MM.1S (cell line): Measurements from ENCODE around the gene RBM45.

ENCODE experiments used
- DNase-seq: peaks from one replicate; pipeline ENCODE4 v3.0.0-alpha.2; 2015
- H2AFZ ChIP-seq: fragments of 300-600 bp; sonication (generic); 2 replicates; pipeline ENCODE4 v1.6.0; 2016; ENCODE audit warnings: antibody characterized with exemption, low read length
- H3F3A ChIP-seq: fragments of 300-600 bp; sonication (generic); 2 replicates; pipeline ENCODE4 v1.6.1; 2016; ENCODE audit warnings: mild to moderate bottlenecking, antibody characterized with exemption, low read length, moderate library complexity, mixed read lengths; ENCODE audit not compliant: insufficient read depth
- H3K27ac ChIP-seq: fragments of 300-600 bp; sonication (generic); 2 replicates; pipeline ENCODE4 v1.5.1; 2016; ENCODE audit warnings: mild to moderate bottlenecking, low read length
- H3K27me3 ChIP-seq: fragments of 300-600 bp; sonication (generic); replicated peaks from 2 replicates; pipeline ENCODE4 v1.6.0; 2016; ENCODE audit warnings: low read length; ENCODE audit not compliant: insufficient read depth
- H3K36me3 ChIP-seq: fragments of 300-600 bp; sonication (generic); replicated peaks from 2 replicates; pipeline ENCODE4 v1.6.1; 2016; ENCODE audit warnings: mild to moderate bottlenecking, low read length, mixed read lengths; ENCODE audit not compliant: insufficient read depth
- H3K4me1 ChIP-seq: fragments of 300-600 bp; sonication (generic); 2 replicates; pipeline ENCODE4 v1.6.1; 2016; ENCODE audit warnings: low read length, mixed read lengths
- H3K4me2 ChIP-seq: fragments of 300-600 bp; sonication (generic); 2 replicates; pipeline ENCODE4 v1.6.0; 2016; ENCODE audit warnings: low read depth, low read length
- H3K4me3 ChIP-seq: fragments of 300-600 bp; sonication (generic); 2 replicates; pipeline ENCODE4 v1.5.1; 2016; ENCODE audit warnings: low read length, mixed read lengths
- H3K79me2 ChIP-seq: fragments of 300-600 bp; sonication (generic); 2 replicates; pipeline ENCODE4 v1.6.1; 2016; ENCODE audit warnings: mixed run types, low read length, mixed read lengths
- H3K9ac ChIP-seq: fragments of 300-600 bp; sonication (generic); 2 replicates; pipeline ENCODE4 v1.6.1; 2016; ENCODE audit warnings: low read length, mixed read lengths
- H3K9me2 ChIP-seq: fragments of 300-600 bp; sonication (generic); replicated peaks from 2 replicates; pipeline ENCODE4 v1.6.1; 2016; ENCODE audit warnings: mild to moderate bottlenecking, low read length, mixed read lengths; ENCODE audit not compliant: insufficient read depth
- H3K9me3 ChIP-seq: fragments of 300-600 bp; sonication (generic); replicated peaks from 2 replicates; pipeline ENCODE4 v1.6.1; 2016; ENCODE audit warnings: mild to moderate bottlenecking, low read length, mixed read lengths; ENCODE audit not compliant: insufficient read depth
- H4K20me1 ChIP-seq: fragments of 300-600 bp; sonication (generic); 2 replicates; pipeline ENCODE4 v1.6.1; 2016; ENCODE audit warnings: mild to moderate bottlenecking, low read length, moderate library complexity, mixed read lengths; ENCODE audit not compliant: insufficient read depth
- CTCF ChIP-seq: fragments of 300-600 bp; sonication (generic); IDR thresholded peaks from 2 replicates; pipeline ENCODE4 v1.5.1; 2016; ENCODE audit warnings: antibody characterized with exemption, low read length, mixed read lengths
- EZH2 ChIP-seq: fragments of 300-600 bp; sonication (generic); optimal IDR thresholded peaks from 2 replicates; pipeline ENCODE3; 2017; ENCODE audit warnings: low read depth, mild to moderate bottlenecking, antibody characterized with exemption, low read length, mixed read lengths
- EZH2phosphoT487 ChIP-seq: fragments of 300-600 bp; sonication (generic); IDR thresholded peaks from 2 replicates; pipeline ENCODE4 v1.6.1; 2018; ENCODE audit warnings: antibody characterized with exemption, low read length

Gene RBM45

DNA sequence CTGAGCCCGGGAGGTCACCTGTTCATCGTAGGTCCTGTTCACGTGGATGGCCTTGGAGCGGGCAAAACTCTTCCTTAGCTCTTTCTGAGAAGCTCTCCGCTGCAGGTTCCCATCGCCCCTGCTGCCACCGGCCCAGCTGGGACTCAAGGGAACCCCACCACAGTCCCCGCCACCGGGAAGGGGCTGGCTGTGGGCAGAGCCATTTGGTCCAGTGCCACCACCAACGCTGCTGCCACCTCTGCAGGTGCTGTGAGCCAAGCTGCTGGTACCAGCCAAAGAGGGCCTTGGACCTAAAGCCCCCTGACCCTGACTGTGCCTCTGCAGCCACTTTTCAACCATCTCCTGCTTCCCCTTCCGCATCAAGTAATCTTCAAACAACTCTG, 40.2 kb upstream of the RBM45 start:
- DNase-seq = no peak
- Histone ChIP-seq H3K9me2 (no peaks in the 10 kb centered on the region), H3K9ac (no peak overlapping the region), H3K27me3 (no peaks in the 10 kb centered on the region), H3K9me3 (no peaks in the 10 kb centered on the region), H3K4me3 (no peak overlapping the region), H2AFZ (0 out of 2 replicates have a peak overlapping the region, but pooled peaks have one; percentile 52), H3K4me1 (no peaks in the 10 kb centered on the region), H3K79me2 (no peaks in the 10 kb centered on the region), H3K27ac (no peak overlapping the region), H4K20me1 (no peaks in the 10 kb centered on the region), H3K4me2 (no peak overlapping the region), H3F3A (no peaks in the 10 kb centered on the region), H3K36me3 (no peaks in the 10 kb centered on the region)
- no peak for TF ChIP-seq CTCF
- no peak for TF ChIP-seq EZH2phosphoT487
- no peak for TF ChIP-seq EZH2

GRCh38 chr2:178072383-178073301, 39.6 kb upstream of the RBM45 start, which contains the start of gene PDE11A:
Gene PDE11A (minus strand): TSS chr2:178072777. CDS start chr2:178072437, 340 bp downstream.
- Histone ChIP-seq H3K9me3 (no peaks in the 10 kb centered on the region), H3K79me2 (no peaks in the 10 kb centered on the region), H3F3A (no peaks in the 10 kb centered on the region), H3K4me2 (peak within 1 kb of the TSS; percentile 41; the same call in 1 of the 2 replicates), H3K4me3 (peak within 1 kb of the TSS; percentile 26; the same call in 1 of the 2 replicates), H3K9me2 (no peaks in the 10 kb centered on the region), H2AFZ (peak within 1 kb of the TSS; percentile 52), H3K9ac (no peak within 1 kb of the TSS), H3K27ac (no peak within 1 kb of the TSS), H3K27me3 (no peaks in the 10 kb centered on the region), H3K4me1 (no peaks in the 10 kb centered on the region), H4K20me1 (no peaks in the 10 kb centered on the region), H3K36me3 (no peaks in the 10 kb centered on the region)
- peak; percentile 43 for DNase-seq
- TF ChIP-seq CTCF = no peak
- no peak for TF ChIP-seq EZH2phosphoT487
- no peak for TF ChIP-seq EZH2

DNA sequence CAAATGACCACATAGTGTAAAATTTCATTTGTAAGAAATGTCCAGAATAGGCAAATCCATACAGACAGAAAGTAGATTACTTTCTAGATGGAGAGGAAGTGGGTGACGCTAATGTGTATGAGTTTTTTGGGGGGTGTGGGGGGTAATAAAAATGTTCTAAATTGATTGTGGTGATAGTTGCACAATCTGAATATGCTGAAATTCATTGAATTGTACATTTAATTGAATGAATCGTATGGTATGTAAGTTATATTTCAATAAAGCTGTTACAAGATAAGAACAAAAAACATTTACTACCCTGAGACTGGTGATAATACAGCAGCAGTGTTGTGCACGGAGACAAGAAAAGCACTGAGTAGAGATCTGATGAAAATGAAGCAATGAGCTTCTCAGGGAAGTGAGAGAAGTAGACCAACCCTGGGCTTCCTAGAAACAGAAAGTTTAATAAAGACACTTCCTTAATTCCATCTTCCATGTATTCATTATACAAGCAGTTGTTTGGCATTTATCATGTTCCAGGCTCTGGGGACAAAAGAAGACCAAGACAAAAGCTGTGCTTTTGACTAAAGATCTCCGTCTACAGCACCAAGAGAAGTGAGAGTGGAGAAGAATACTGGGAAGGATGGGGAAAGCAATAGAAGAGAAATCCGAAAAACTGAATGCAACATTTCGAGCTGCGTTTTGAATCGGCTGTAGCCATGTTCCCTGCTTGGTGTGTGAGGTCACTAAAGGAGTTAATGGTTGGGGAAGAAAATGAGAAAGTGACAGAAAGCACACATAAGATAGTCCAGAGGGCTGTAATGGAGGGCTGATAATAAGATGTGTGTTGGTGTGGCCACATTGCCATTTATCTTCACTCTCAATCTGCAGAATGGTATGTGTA, 37.9 kb upstream of the RBM45 start:
- DNase-seq = no peak
- Histone ChIP-seq H3K36me3 (no peaks in the 10 kb centered on the region), H3K4me2 (no peak overlapping the region), H3K27ac (no peak overlapping the region), H3K4me3 (no peak overlapping the region), H3K79me2 (no peaks in the 10 kb centered on the region), H2AFZ (no peak overlapping the region), H3K4me1 (no peaks in the 10 kb centered on the region), H3F3A (no peaks in the 10 kb centered on the region), H4K20me1 (no peaks in the 10 kb centered on the region), H3K9ac (no peak overlapping the region), H3K9me2 (no peaks in the 10 kb centered on the region), H3K27me3 (no peaks in the 10 kb centered on the region), H3K9me3 (no peaks in the 10 kb centered on the region)
- no peak for TF ChIP-seq EZH2
- no peak for TF ChIP-seq EZH2phosphoT487
- TF ChIP-seq CTCF = no peak
